Karpas-422 (cell line): ENCODE measurements around the gene SULT2B1. TPM values are rescaled to one million over a fixed set of nuclear protein-coding genes. Genes with fewer than 3 reads are reported as not detected.
A peak's percentile ranks its signal among the peaks of the same experiment; 100 is the strongest.

ENCODE experiments used
- DNase-seq: peaks from one replicate; pipeline ENCODE4 v3.0.0-alpha.2; 2015
- H2AFZ ChIP-seq: fragments of 200-600 bp; sonication (generic); 2 replicates; pipeline ENCODE4 v1.6.1; 2014; ENCODE audit warnings: antibody characterized with exemption, low read length, mixed read lengths
- H3K27ac ChIP-seq: fragments of 200-600 bp; sonication (generic); 2 replicates; pipeline ENCODE4 v1.5.1; 2014; ENCODE audit warnings: mild to moderate bottlenecking, low read length, moderate library complexity
- H3K27me3 ChIP-seq: fragments of 200-600 bp; sonication (generic); 2 replicates; pipeline ENCODE4 v1.6.1; 2014; ENCODE audit warnings: low read length, mixed read lengths
- H3K36me3 ChIP-seq: fragments of 200-600 bp; sonication (generic); 2 replicates; pipeline ENCODE4 v1.6.1; 2014; ENCODE audit warnings: low read length, mixed read lengths; ENCODE audit not compliant: insufficient read depth
- H3K4me1 ChIP-seq: fragments of 200-600 bp; sonication (generic); 2 replicates; pipeline ENCODE4 v1.6.1; 2014; ENCODE audit warnings: mild to moderate bottlenecking, low read length, mixed read lengths
- H3K4me2 ChIP-seq: fragments of 200-600 bp; sonication (generic); 2 replicates; pipeline ENCODE4 v1.6.1; 2014; ENCODE audit warnings: low read length, low read depth, mild to moderate bottlenecking; ENCODE audit not compliant: poor library complexity, severe bottlenecking
- H3K4me3 ChIP-seq: fragments of 200-600 bp; sonication (generic); 2 replicates; pipeline ENCODE4 v1.5.1; 2014; ENCODE audit warnings: mild to moderate bottlenecking, antibody characterized with exemption, low read length, mixed read lengths
- H3K79me2 ChIP-seq: fragments of 200-600 bp; sonication (generic); 2 replicates; pipeline ENCODE4 v1.6.1; 2014; ENCODE audit warnings: mild to moderate bottlenecking, low read length, mixed read lengths
- H3K9ac ChIP-seq: fragments of 200-600 bp; sonication (generic); 2 replicates; pipeline ENCODE4 v1.6.0; 2014; ENCODE audit warnings: low read length
- H3K9me2 ChIP-seq: fragments of 200-600 bp; sonication (generic), shearing (Covaris generic); replicated peaks from 2 replicates; pipeline ENCODE4 v1.6.0; 2014; ENCODE audit warnings: mild to moderate bottlenecking, low read length, moderate library complexity; ENCODE audit not compliant: insufficient read depth
- H3K9me3 ChIP-seq: fragments of 300-700, 200-600 bp; sonication (generic); 2 replicates; pipeline ENCODE4 v1.6.1; 2014; ENCODE audit warnings: low read length, mixed read lengths
- H4K20me1 ChIP-seq: fragments of 200-600 bp; sonication (generic); 2 replicates; pipeline ENCODE4 v1.6.1; 2014; ENCODE audit warnings: mild to moderate bottlenecking, antibody characterized with exemption, low read length, low read depth; ENCODE audit not compliant: insufficient read depth
- total RNA-seq: library from RNA; depleted of rRNA; stranded (reverse); fragments of >200 nt; shearing (Covaris generic); gene quantifications from 2 replicates; pipeline ENCODE4 v1.2.3, GENCODE V29; 2014; ENCODE audit warnings: low replicate concordance

The SULT2B1 gene
- total RNA-seq, 1 experiment from 2014 or later: not detected

DNA sequence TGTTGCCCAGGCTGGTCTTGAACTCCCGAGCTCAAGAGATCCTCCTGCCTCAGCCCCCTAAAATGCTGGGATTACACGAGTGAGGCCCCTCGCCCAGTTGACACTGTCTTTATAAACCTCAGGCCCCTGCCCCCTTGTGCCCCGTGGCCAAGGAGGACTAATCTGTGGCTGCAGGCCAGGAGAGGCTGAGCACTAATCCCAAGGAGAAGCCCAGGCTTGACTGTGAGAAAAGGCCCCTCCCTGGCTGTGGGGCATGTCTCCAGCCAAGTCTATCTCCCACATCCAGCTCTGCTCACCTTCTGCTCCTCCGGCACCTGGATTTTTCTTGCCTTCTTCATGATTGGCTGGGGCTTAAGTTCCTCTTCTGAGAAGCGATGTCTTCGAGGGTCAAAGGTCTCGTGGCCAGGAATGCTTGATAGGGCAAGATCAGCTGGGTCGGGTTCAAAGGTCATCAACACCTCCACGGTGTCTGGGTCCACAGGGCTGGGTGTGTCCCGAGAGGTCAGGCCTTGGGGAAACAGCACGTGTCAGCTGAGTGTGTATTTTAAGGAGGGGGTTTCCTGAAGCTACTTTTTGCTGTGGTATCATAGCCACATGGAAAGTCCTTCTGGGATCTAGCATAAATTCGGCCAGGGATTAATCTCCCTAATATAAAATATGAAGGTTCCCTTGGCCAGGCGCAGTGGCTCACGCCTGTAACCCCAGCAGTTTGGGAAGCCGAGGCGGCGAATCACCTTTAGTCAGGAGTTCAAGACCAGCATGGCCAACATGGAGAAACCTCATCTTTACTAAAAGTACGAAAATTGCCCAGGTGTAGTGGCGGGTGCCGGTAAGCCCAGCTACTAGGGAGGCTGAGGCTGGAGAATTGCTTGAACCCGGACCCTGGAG, 81.4 kb downstream of the SULT2B1 start:
- H3K9ac ChIP-seq: peak overlapping the region; percentile 73
- peak overlapping the region; percentile 80 for H3K27ac ChIP-seq
- peaks cover 7% of the 10 kb centered on the region for H4K20me1 ChIP-seq
- H3K9me2 ChIP-seq: no peaks in the 10 kb centered on the region; the same call in 1 of the 2 replicates
- H3K4me2 ChIP-seq: peak overlapping the region; percentile 83
- peaks cover 44% of the 10 kb centered on the region for H3K4me1 ChIP-seq
- H3K4me3 ChIP-seq: peak overlapping the region; percentile 63; the same call in 1 of the 2 replicates
- no peaks in the 10 kb centered on the region for H3K9me3 ChIP-seq
- no peaks in the 10 kb centered on the region for H3K27me3 ChIP-seq
- DNase-seq: peak; percentile 49
- peaks cover 11% of the 10 kb centered on the region for H3K36me3 ChIP-seq
- H3K79me2 ChIP-seq: peaks cover 4% of the 10 kb centered on the region; the same call in 1 of the 2 replicates
- no peak overlapping the region for H2AFZ ChIP-seq

- Histone ChIP-seq H3K4me2 (peak overlapping the region; percentile 83), H4K20me1 (peaks cover 7% of the 10 kb centered on the region), H3K9ac (peak overlapping the region; percentile 73), H3K4me3 (peak overlapping the region; percentile 63), H3K79me2 (peaks cover 4% of the 10 kb centered on the region; the same call in 1 of the 2 replicates), H2AFZ (no peak overlapping the region; the same call in 1 of the 2 replicates), H3K27me3 (no peaks in the 10 kb centered on the region), H3K4me1 (peaks cover 48% of the 10 kb centered on the region), H3K36me3 (peaks cover 11% of the 10 kb centered on the region), H3K9me2 (no peaks in the 10 kb centered on the region; the same call in 1 of the 2 replicates), H3K27ac (peak overlapping the region; percentile 80), H3K9me3 (no peaks in the 10 kb centered on the region)
- no peak for DNase-seq
Observed at GRCh38 chr19:48634036-48634342, 82.0 kb downstream of the SULT2B1 start.

DNA sequence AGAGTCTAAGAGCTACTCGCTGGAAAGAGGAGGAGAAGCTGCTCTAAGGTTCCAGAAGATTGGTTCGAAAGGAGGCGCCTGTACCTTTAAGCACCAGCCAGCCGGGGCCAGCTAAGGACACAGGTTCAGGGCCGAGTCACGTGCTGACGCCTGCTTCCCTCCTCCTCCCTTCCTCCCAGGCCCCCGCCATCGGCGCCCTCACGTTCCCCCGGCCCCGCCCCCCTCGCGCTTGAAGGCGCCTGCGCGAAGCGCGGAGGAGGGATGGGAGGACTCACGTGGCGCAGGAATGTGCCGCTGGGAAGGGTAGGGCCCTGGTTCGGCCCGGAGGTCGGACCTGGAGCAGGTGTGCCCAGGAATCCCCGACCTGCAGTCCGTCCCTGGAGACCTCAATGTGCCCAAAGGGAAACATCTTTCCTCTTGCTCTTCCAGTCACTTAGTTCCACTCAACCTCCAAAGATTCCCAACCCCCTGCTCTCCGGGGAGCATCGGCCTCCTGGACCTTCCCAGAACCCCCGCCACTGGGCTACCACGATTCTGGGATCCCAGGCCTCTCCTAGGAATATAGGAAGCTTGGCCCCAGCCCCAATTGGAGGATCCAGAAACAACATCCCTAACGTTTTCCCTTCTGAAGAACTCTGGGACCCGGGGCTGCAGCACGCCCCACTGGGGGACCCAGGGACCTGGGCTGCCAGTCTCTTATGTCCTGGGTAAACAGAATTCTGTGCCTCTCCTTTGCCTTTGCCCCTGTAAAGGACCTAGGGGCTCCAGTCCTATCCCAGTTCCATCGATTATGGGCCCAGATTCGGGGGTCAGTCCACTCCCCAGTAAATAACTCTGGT, 82.7 kb downstream of the SULT2B1 start:
- Histone ChIP-seq H3K79me2 (peaks cover 4% of the 10 kb centered on the region; the same call in 1 of the 2 replicates), H3K9ac (peak overlapping the region; percentile 73), H3K4me1 (peaks cover 48% of the 10 kb centered on the region), H3K27ac (peak overlapping the region; percentile 80), H4K20me1 (peaks cover 7% of the 10 kb centered on the region), H3K4me3 (peak overlapping the region; percentile 63), H3K4me2 (peak overlapping the region; percentile 83), H3K9me2 (no peaks in the 10 kb centered on the region; the same call in 1 of the 2 replicates), H3K27me3 (no peaks in the 10 kb centered on the region), H3K9me3 (no peaks in the 10 kb centered on the region), H3K36me3 (peaks cover 7% of the 10 kb centered on the region), H2AFZ (no peak overlapping the region; the same call in 1 of the 2 replicates)
- DNase-seq: peak; percentile 98

GRCh38 chr19:48635263-48635965, 83.4 kb downstream of the SULT2B1 start:
- H3K27ac ChIP-seq: peak overlapping the region; percentile 88
- peaks cover 48% of the 10 kb centered on the region for H3K4me1 ChIP-seq

DNA sequence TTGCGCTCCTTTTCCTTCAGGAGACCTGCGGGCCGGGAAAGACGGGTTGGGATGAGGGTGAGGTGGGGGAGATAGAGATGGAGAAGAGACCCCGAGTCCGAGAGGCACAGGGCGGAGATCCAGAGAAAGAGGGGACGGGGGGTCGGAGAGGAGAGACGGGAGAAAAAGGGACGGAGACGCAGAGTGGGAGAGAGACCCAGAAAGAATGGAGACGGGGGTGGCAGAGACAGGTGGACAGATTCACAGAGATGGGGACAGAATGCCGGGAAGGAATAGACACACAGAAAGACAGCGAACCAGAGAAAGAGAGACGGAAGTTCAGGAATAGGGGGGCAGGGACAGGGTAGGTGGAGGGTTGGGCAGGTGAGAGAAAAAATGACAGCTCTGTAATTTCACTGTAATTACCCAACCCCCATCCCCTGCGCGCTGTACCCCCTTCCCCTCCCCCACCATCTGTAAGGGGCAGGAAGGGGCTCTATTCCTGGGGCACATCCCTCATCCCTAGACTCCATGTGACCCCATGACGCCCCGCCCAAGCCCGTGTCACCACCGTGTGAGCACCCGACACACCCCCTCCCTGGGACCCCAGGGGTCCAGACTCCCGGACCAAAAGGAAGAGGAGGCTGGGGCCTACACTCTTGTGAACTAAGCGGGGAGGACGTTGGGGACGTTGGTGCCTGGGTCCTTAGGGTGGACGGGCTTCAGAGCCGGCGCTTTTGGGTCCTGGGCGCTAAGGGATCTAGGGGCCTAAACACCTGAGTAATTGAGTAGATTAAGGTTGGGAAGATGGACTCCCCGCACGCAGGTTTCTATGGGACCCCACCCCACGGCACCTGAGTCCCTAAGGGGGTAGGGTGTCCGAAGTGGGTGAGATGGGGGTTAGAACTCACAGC, 84.2 kb downstream of the SULT2B1 start:
- Histone ChIP-seq H4K20me1 (no peaks in the 10 kb centered on the region), H3K9me3 (no peaks in the 10 kb centered on the region), H3K9me2 (no peaks in the 10 kb centered on the region; the same call in 1 of the 2 replicates), H3K9ac (peak overlapping the region; percentile 83), H3K4me3 (peak overlapping the region; percentile 88), H3K4me2 (peak overlapping the region; percentile 86), H3K27ac (peak overlapping the region; percentile 88), H3K4me1 (peaks cover 48% of the 10 kb centered on the region), H3K79me2 (peaks cover 4% of the 10 kb centered on the region; the same call in 1 of the 2 replicates), H3K36me3 (no peaks in the 10 kb centered on the region), H2AFZ (no peak overlapping the region), H3K27me3 (no peaks in the 10 kb centered on the region)
- DNase-seq: peak; percentile 65

More at GRCh38 chr19:48635263-48635965, 83.4 kb downstream of the SULT2B1 start:
- Histone ChIP-seq H3K79me2 (peaks cover 4% of the 10 kb centered on the region; the same call in 1 of the 2 replicates), H3K9ac (peak overlapping the region; percentile 83), H3K9me2 (no peaks in the 10 kb centered on the region; the same call in 1 of the 2 replicates), H3K9me3 (no peaks in the 10 kb centered on the region), H3K4me3 (peak overlapping the region; percentile 88), H4K20me1 (no peaks in the 10 kb centered on the region), H3K27me3 (no peaks in the 10 kb centered on the region), H3K4me2 (peak overlapping the region; percentile 86), H2AFZ (no peak overlapping the region), H3K36me3 (no peaks in the 10 kb centered on the region; the same call in 1 of the 2 replicates)
- DNase-seq: peak; percentile 90

DNA sequence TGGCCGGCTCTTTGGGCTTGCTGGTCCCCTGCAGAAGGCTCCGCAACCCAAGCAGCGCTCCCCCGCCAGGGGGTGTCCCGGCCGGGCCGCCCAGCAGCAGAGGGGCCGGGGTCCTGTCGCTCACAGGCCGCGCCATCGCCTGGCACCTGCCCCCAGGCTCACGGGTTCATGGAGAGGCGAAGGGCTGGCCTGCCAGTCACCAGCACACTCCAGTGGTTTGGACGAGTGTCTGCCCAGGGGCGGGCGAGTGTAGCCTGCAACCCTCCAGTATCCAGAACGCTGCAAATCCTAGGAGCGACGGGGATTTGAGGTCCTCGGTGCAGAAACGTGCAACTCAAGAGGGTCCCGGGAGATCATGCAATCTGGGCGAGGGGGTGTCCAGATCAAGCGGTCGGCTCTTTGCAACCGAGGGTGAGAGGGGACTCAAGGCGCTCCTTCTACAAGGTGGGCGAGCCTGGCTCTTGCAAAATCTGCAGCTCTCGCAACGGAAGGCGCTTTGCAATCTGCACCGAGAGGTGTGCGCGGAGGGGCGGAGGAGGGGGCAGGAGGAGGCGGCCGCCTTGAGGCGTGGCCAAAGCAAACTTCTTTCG, 85.0 kb downstream of the SULT2B1 start, which contains the start of gene DBP:
DBP (minus strand) TSS at position 521 of the 590 bp plus-strand sequence; CDS start at position 136, 385 bp downstream.
- H3K4me3 ChIP-seq: peak within 1 kb of the TSS; percentile 88
- no peaks in the 10 kb centered on the region for H3K27me3 ChIP-seq
- H3K9ac ChIP-seq: peak within 1 kb of the TSS; percentile 83
- H2AFZ ChIP-seq: peak within 1 kb of the TSS; percentile 91; the same call in 1 of the 2 replicates
- no peak for DNase-seq
- peak within 1 kb of the TSS; percentile 86 for H3K4me2 ChIP-seq
- H3K4me1 ChIP-seq: peaks cover 48% of the 10 kb centered on the region
- no peaks in the 10 kb centered on the region for H3K9me3 ChIP-seq
- no peaks in the 10 kb centered on the region for H3K36me3 ChIP-seq
- H4K20me1 ChIP-seq: no peaks in the 10 kb centered on the region
- H3K79me2 ChIP-seq: peaks cover 4% of the 10 kb centered on the region; the same call in 1 of the 2 replicates
- peak within 1 kb of the TSS; percentile 89 for H3K27ac ChIP-seq
- no peaks in the 10 kb centered on the region; the same call in 1 of the 2 replicates for H3K9me2 ChIP-seq
